Mesothelial cell of epicardium (in vitro differentiated cells): ENCODE data around the gene KRTAP4-12. TPM values are rescaled to one million over a fixed set of nuclear protein-coding genes. Genes with fewer than 3 reads are reported as not detected.
"Not testable (repeated sequence)": the region's sequence is repeated elsewhere in the genome, so short reads cannot be mapped to it uniquely, and the experiment has no call there.

Source experiments
- DNase-seq, 2 experiments: peaks; one replicate each; pipeline ENCODE4 v3.0.0; 2021; ENCODE audit warnings: low spot score in 2 of 2; ENCODE audit not compliant: unreplicated experiment in 2 of 2
- H3K27ac Mint-ChIP-seq: 2 replicates; pipeline ENCODE4 v1.8.0; 2021; ENCODE audit warnings: mixed read lengths
- H3K27me3 Mint-ChIP-seq: 2 replicates; pipeline ENCODE4 v1.8.0; 2021; ENCODE audit warnings: low read depth, mixed read lengths
- H3K36me3 Mint-ChIP-seq: 2 replicates; pipeline ENCODE4 v1.8.0; 2021; ENCODE audit warnings: mixed read lengths
- H3K4me1 Mint-ChIP-seq: 2 replicates; pipeline ENCODE4 v1.8.0; 2021; ENCODE audit warnings: mixed read lengths
- H3K4me3 Mint-ChIP-seq: 2 replicates; pipeline ENCODE4 v1.8.0; 2021; ENCODE audit warnings: mild to moderate bottlenecking, moderate library complexity, mixed read lengths
- H3K9me3 Mint-ChIP-seq: 2 replicates; pipeline ENCODE4 v1.8.0; 2021; ENCODE audit warnings: mixed read lengths
- total RNA-seq: library from RNA; stranded (reverse); gene quantifications from 3 replicates; pipeline ENCODE4 v1.2.1, GENCODE V29; 2021
- TF ChIP-seq, protein P1 (sequence below): fragments of 200-600 bp; sonication (generic); IDR thresholded peaks from one replicate; pipeline ENCODE4 v1.5.0; 2021; ENCODE audit warnings: antibody characterized with exemption; ENCODE audit not compliant: unreplicated experiment

The KRTAP4-12 gene
- total RNA-seq, 1 donor from 2014 or later = not detected

DNA sequence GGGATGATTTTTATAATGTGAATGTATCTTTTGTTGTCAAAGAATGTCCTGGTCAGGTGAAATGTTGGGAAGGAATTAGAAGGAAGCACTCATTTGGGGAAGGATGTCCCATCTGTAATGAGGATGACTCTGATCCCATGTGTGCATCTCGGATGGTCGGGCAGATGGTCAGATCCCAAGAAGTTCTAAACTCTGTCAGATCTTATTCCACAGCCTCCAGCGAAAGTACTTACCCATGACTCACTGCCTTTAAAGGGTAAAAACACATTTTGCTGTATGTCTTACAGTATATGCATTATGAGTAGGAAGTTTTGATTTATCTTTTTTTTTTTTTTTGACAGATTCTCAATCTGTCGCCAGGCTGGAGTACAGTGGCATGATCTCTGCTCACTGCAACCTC is 5.3 kb downstream of the KRTAP4-12 start:
- DNase-seq = no peak
- Mint-ChIP-seq H3K9me3 (peaks cover 5% of the 10 kb centered on the region), H3K4me1 (peaks cover 37% of the 10 kb centered on the region), H3K27ac (no peak overlapping the region), H3K27me3 (peaks cover 10% of the 10 kb centered on the region), H3K4me3 (no peak overlapping the region), H3K36me3 (no peaks in the 10 kb centered on the region)
- TF ChIP-seq, protein P1, sequence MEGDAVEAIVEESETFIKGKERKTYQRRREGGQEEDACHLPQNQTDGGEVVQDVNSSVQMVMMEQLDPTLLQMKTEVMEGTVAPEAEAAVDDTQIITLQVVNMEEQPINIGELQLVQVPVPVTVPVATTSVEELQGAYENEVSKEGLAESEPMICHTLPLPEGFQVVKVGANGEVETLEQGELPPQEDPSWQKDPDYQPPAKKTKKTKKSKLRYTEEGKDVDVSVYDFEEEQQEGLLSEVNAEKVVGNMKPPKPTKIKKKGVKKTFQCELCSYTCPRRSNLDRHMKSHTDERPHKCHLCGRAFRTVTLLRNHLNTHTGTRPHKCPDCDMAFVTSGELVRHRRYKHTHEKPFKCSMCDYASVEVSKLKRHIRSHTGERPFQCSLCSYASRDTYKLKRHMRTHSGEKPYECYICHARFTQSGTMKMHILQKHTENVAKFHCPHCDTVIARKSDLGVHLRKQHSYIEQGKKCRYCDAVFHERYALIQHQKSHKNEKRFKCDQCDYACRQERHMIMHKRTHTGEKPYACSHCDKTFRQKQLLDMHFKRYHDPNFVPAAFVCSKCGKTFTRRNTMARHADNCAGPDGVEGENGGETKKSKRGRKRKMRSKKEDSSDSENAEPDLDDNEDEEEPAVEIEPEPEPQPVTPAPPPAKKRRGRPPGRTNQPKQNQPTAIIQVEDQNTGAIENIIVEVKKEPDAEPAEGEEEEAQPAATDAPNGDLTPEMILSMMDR = no peak

- H3K4me3 Mint-ChIP-seq, H3K27me3 Mint-ChIP-seq, H3K36me3 Mint-ChIP-seq, DNase-seq, H3K27ac Mint-ChIP-seq, H3K9me3 Mint-ChIP-seq: not testable (repeated sequence)
- H3K4me1 Mint-ChIP-seq = peaks cover 33% of the 10 kb centered on the region
Observed at GRCh38 chr17:41117846-41118386, 6.1 kb downstream of the KRTAP4-12 start, which contains the start of gene KRTAP4-11. Gene KRTAP4-11, minus strand, starts transcription at chr17:41118373. Its CDS starts 58 bp downstream, at chr17:41118315.

DNA sequence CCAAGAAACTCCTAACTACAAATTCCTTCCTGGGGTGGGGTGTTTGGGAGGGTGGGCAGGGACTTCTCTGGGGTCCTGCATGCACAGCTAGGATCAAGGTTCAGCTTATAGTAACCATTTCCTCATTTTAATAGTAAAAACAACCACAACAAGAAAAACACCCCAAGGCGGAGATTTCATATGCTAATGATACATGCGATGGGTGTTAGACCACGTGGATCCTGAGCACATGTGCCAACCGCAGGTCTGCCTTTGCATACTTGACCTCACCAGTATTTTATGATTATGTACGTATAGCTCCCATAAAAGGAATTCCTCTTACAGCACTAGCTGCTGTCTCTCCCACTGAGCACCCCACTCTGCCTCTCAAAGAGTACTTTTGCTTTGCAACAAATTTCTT is 7.7 kb downstream of the KRTAP4-12 start:
- Mint-ChIP-seq H3K27me3 (peaks cover 6% of the 10 kb centered on the region), H3K4me3 (no peak overlapping the region), H3K9me3 (peaks cover 10% of the 10 kb centered on the region), H3K4me1 (peaks cover 33% of the 10 kb centered on the region), H3K27ac (no peak overlapping the region), H3K36me3 (peaks cover 2% of the 10 kb centered on the region)
- TF ChIP-seq, protein P1 = no peak
- no peak for DNase-seq

GRCh38 chr17:41111151-41111885 is 12.7 kb downstream of the KRTAP4-12 start:
- TF ChIP-seq, protein P1 = no peak
- no peak overlapping the region for H3K27ac Mint-ChIP-seq
- DNase-seq = no peak
- no peak overlapping the region for H3K4me3 Mint-ChIP-seq
- H3K9me3 Mint-ChIP-seq = peaks cover 23% of the 10 kb centered on the region
- H3K4me1 Mint-ChIP-seq = peaks cover 11% of the 10 kb centered on the region
- no peaks in the 10 kb centered on the region for H3K27me3 Mint-ChIP-seq
- H3K36me3 Mint-ChIP-seq = peaks cover 4% of the 10 kb centered on the region

GRCh38 chr17:41108728-41109386 is 15.1 kb downstream of the KRTAP4-12 start:
- DNase-seq, H3K4me3 Mint-ChIP-seq, H3K36me3 Mint-ChIP-seq, H3K27ac Mint-ChIP-seq, H3K27me3 Mint-ChIP-seq: not testable (repeated sequence)
- peaks cover 23% of the 10 kb centered on the region for H3K9me3 Mint-ChIP-seq
- peaks cover 11% of the 10 kb centered on the region for H3K4me1 Mint-ChIP-seq

DNA sequence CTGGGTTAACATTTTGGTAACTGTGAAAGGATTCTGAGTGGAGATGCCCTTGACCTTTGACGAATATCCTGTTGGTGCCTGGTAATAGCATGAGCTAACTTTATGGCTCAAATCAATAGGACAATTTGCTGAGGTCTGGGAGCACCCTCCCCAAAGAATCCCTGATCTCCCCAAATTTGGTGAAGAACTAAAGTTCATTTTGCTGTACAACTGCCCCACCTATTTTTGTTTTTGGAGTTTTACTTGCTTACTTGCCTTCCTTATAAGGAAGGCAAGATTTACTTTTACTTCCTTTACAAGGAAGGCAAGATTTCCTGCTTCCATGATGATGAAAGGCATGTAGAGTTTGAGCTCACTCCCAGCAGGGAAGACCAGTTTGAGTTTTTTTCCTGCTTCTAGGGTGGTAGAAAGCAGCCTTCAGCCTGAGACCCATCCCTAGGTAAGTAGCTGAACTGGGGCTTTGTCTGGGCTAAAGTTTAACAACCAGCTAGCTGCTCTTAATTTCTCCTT is 16.0 kb downstream of the KRTAP4-12 start:
- no peak for DNase-seq
- TF ChIP-seq, protein P1 = no peak
- Mint-ChIP-seq H3K27ac (no peak overlapping the region), H3K36me3 (peaks cover 2% of the 10 kb centered on the region), H3K4me3 (no peak overlapping the region), H3K9me3 (peaks cover 20% of the 10 kb centered on the region), H3K27me3 (no peaks in the 10 kb centered on the region), H3K4me1 (peaks cover 17% of the 10 kb centered on the region)

DNA sequence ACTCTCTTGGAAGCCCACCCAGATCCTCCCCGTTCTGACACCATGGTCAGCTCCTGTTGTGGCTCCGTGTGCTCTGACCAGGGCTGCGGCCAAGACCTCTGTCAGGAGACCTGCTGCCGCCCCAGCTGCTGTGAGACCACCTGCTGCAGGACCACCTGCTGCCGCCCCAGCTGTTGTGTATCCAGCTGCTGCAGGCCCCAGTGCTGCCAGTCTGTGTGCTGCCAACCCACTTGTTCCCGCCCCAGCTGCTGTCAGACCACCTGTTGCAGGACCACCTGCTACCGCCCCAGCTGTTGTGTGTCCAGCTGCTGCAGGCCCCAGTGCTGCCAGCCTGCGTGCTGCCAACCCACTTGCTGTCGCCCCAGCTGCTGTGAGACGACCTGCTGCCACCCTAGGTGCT is 18.6 kb downstream of the KRTAP4-12 start, which contains the start of gene KRTAP4-9:
Gene KRTAP4-9, plus strand, starts transcription at position 43 of the 400 bp plus-strand sequence. Its CDS starts 0 bp downstream, at position 43.
- H3K9me3 Mint-ChIP-seq, H3K36me3 Mint-ChIP-seq, H3K27me3 Mint-ChIP-seq, H3K27ac Mint-ChIP-seq, H3K4me3 Mint-ChIP-seq, DNase-seq: not testable (repeated sequence)
- peaks cover 20% of the 10 kb centered on the region for H3K4me1 Mint-ChIP-seq

DNA sequence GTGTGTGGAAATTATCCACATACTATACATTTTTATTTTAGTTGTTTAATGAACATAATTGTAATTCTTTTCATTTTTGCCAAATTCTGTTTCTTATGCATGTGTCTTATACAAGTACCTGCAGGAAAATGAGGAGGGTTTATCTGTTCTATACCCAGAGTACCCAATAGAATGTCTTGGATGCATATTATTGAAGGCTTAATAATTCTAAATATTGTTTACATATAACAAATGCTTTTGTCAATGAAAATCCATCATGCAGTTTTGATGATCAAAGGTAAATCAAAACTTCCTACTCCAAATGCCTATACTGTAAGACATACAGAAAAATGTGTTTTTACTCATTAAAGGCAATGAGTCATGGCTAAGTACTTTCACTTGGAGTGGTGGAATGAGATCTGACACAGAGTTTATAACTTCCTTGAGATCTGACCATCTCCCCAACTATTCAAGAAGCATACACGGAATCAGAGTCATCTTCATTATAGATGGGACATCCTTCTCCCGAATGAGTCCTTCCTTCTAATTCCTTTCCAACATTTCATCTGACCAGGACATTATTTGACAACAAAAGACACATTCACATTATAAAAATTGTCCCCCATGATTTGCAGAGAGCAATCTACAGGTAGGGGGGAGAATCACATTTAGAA is 19.5 kb downstream of the KRTAP4-12 start:
- H3K27me3 Mint-ChIP-seq, H3K36me3 Mint-ChIP-seq, H3K4me3 Mint-ChIP-seq, DNase-seq, H3K9me3 Mint-ChIP-seq, H3K27ac Mint-ChIP-seq: not testable (repeated sequence)
- H3K4me1 Mint-ChIP-seq = peaks cover 28% of the 10 kb centered on the region
